Measurements from ENCODE around the gene NELFB.
A peak's percentile ranks its signal among the peaks of the same experiment; 100 is the strongest.
"Not testable (repeated sequence)": the region's sequence is repeated elsewhere in the genome, so short reads cannot be mapped to it uniquely, and the experiment has no call there.

NELFB gene

DNA sequence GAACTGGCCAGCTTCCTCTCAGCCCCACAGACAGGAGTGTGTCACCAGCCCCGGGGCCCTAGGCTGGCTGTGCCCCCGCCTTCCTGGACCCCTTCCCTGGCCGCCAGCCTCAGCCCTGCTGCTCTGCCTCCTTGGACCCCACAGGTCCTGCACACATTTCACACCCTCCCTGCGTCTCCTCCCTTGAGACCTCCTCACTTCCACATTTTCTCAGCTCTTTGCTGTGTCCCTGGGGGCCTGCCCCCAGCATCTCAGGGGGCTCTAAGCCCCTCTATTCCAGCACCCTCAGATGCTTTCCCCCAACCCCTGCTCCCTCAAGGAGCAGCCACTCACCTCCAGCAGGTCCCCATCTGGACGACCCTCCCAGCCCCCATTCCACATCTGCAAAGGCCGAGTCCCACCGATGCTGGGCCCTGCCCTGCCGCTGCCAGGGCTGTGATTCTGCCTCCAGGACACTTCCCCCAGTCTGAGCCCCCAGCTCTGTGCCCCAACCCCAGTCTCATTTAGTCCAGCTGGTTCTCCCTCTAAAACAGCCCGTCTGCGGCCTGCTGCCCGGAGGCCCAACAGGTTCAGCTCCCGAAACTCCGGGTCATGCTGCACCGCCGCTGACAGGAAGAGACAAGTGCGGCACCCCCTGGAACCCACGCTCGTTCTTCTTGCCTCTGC is 20.2 kb upstream of the NELFB start:
- DNase-seq = no peak

DNA sequence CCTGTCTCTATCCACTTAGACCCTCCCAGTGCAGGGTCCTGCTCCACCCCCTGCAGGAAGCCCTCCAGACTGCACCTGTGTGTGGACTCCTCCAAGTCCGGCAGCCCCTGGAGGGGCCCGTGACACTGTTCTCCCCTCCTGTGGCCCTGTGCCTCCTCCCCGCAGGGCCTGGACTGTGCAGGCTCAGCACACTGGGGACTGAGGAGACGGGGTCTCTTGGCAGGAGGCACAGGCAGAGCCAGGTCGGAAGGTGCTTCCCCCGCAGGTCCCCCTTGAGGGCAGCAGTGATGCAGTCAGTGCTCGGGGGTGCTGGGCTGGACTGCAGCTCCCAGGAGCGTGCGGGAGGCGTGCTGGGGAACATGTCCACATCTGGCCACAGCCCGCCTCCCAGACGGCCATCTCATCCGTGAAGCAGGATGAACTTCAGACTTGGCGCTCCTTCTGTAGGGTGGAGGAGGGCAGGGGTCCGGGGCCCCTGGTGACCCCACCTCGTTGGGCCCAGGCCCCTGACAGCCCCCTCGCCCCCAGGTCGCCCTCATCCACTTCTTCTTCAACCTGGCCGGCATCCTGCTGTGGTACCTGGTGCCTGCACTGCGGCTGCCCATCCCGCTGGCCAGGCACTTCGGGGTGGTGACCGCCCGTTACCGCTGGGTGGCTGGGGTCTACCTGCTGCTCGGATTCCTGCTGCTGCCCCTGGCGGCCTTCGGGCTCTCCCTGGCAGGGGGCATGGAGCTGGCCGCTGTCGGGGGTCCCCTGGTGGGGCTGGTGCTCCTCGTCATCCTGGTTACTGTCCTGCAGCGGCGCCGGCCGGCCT is 19.5 kb upstream of the NELFB start:
- no peak for DNase-seq

DNA sequence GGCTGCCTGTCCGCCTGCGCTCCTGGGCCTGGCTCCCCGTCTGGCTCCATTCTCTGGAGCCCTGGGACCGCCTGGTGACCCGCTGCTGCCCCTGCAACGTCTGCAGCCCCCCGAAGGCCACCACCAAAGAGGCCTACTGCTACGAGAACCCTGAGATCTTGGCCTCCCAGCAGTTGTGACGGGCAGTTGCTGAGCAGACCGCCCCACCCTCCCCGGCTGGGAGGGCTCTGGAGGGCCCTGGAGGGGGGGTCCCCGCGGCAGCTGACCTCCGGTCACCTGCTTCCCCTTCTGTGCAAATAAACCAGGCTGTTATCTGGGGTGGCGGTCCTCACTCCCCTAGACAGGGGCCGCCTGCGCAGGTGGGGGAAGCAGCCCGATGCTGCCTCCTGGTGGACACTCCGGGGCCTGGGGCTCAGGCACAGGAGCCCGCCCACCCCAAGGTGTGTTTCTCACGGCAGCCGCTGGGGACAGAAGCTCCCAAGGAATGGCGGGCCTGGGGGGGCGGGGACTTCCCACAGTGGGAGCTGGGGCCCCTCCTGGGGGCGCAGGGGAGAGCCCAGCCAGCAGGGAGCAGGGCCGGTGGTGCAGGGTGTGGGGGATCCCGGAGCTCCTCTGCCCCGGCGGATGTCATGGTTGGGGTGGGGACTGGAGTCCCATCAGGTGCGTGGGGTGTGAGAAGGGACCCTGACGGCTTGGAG is 18.7 kb upstream of the NELFB start:
- peak; percentile 12 for DNase-seq

DNA sequence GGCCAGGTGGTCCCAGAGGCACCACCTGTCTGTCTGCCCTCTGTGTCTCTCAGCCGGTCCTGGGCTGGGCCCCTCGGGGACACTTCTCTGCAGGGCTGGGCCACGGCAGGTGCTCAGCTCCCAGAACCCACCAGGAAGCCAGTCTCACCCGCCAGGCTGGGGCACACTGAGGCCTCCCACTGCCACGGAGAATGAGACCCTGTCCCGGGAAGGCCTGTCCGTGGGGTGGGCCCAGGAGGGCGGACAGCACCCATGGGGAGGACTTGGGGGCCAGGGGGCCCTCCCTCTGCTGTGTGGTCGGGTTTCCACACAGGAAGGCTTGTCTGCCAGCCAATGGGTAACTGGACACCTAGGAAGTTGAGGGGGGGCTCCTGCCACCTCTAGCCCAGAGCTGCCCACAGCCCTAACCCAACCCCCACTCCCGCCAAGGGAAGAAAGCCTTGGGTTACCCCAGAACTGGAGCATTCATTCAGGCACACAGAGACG is 18.1 kb upstream of the NELFB start:
- no peak for DNase-seq

DNA sequence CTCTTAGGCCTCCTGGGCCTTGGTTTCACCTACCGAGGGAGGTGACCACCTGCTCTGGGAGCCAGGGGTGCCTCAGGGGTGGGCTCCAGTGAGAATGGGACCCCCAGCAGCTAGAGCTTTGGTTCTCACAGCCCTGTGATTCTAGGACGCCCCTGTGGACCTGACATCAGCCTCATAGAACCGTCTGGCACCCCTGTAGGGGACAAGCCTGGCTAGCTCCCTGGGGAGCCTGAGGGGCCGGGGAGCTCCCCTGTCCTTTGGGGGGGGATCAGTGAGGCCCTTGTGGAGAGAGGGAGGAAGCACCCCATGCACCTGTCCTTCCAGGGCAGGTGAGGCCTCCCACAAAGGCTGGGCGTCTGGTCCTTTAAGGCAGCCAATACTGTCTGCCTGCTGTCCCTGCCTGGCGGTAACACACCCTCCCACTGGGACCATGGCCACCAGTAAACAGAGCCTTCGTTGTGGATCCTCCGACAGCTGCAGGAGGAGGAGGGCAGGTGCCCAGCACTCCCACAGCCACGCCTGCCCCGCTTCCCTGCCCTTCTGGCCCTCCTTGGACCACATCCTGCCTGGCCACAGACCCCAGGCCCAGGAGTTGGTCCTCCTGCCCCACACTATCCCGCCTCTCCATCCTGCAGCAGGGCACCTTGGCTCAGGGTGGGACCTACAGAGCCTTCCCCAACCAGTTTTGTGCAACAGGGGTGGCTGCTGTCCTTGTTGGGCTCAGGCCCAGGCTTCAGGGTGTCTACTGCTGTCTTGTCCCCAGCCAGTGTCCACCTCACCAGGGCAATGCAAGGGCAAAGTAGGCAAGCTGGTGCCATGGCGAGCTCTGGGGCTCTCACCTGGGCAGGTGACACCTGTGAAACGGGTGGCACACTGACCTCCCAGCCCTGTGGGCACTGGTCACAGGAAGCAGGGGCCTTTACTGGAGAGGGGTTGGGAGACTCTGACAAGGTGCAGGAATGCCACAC is 17.1 kb upstream of the NELFB start:
- peak; percentile 12 for DNase-seq

DNA sequence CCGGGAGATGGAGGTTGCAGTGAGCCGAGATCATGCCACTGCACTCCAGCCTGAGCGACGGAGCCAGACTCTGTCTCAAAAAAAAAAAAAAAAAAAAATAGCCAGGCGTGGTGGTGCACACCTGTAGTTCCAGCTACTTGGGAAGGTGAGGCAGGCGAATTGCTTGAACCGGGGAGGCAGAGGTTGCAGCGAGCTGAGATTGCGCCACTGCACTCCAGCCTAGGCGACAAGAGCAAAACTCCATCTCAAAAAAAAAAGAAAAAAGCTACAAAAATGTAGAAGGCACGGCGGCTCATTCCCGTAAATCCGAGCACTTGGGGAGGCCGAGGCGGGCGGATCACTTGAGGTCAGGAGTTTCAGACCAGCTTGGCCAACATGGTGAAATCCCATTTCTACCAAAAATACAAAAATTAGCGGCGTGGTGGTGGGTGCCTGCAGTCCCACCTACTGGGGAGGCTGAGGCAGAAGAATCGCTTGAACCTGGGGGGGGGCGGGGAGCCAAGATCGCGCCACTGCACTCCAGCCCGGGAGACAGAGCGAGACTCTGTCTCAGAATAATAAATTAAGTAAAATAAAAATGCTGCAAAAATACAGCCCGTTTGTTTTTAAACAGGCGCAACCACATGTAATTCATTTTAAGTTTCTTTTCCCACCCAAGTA is 15.5 kb upstream of the NELFB start:
- DNase-seq = not testable (repeated sequence)

DNA sequence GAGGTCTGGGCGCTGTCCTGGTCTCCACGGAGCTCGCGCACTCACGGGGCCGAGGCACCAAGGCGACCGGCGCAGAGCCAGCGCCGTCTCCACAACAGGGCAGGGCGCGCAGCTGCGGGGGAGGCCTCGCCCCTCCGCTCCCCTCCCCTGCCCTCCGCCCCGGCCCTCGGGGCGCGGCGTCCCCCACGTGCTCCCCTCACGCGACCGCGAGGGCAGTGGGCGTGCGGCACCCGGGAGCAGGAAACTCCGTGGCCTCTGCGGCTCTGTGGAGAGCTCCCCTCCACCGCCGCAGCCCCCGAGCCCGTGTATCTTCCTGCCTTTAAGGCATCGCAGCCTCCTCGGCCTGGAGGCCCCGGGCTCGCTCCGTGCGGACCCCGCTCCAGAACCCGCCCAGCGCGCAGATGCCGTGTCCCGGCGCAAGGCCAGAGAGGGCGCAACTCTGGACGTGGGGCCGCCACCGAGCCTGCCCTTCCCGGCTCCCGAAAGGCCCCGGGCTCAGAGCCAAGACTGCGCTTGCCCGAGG is 14.7 kb upstream of the NELFB start:
- DNase-seq = no peak

DNA sequence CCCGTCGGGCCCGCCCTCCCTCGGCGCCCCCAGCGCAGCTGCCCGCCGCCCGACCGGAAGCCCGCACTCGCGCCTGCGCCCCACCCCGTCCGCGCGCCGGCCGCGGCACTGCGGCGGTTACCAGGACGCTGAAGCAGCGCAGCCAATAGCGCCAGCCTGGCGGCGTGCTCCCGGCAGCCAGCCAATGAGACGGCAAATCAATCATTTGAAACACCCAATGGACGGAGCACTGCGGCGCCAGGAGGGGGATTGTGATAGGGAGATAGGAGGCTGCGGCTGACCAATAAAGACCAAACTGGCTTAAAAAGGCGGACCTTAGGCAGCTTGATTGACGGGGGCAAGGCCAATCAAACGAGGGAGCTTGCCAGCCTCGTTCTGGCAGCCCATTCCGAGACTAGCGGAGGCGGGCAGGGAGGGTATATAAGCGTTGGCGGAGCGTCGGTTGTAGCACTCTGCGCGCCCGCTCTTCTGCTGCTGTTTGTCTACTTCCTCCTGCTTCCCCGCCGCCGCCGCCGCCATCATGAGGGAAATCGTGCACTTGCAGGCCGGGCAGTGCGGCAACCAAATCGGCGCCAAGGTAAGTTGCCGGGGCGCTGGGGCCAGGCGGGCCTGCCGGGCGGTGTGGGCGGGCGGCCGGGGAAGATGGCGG is 14.2 kb upstream of the NELFB start, which contains the start of gene TUBB4B:
Gene TUBB4B (plus strand): TSS at position 447 of the 649 bp plus-strand sequence. CDS start 74 bp downstream, at position 521.
- DNase-seq = peak; percentile 98

DNA sequence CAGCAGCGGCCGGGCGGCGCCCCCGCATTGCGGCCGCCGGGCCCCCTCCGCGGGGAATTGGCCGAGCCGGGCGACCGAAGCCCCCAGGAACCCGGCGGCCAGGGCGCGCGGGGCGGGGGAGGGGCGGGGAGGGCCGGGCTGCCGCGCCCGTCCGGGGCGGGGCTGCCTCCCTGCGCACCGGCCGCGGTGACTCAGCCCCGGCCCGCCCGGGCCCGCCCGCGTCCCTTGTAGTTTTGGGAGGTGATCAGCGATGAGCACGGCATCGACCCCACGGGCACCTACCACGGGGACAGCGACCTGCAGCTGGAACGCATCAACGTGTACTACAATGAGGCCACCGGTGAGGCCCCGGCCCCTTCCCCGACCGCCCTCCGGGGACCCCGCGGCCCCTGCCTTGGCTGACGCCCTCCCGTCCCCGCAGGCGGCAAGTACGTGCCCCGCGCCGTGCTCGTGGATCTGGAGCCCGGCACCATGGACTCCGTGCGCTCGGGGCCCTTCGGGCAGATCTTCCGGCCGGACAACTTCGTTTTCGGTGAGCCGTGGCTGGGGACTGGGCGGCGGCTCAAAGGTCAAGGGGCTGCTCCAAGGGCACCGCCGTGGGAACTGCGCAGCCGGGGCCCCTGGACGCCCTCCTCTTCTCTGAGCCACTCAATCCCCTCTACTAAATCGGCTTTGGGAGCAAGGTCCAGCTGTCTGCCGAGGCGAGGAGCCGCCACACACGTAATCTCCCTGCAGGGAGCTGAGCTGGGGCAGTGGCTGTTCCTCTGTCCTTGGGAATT is 13.4 kb upstream of the NELFB start:
- no peak for DNase-seq

DNA sequence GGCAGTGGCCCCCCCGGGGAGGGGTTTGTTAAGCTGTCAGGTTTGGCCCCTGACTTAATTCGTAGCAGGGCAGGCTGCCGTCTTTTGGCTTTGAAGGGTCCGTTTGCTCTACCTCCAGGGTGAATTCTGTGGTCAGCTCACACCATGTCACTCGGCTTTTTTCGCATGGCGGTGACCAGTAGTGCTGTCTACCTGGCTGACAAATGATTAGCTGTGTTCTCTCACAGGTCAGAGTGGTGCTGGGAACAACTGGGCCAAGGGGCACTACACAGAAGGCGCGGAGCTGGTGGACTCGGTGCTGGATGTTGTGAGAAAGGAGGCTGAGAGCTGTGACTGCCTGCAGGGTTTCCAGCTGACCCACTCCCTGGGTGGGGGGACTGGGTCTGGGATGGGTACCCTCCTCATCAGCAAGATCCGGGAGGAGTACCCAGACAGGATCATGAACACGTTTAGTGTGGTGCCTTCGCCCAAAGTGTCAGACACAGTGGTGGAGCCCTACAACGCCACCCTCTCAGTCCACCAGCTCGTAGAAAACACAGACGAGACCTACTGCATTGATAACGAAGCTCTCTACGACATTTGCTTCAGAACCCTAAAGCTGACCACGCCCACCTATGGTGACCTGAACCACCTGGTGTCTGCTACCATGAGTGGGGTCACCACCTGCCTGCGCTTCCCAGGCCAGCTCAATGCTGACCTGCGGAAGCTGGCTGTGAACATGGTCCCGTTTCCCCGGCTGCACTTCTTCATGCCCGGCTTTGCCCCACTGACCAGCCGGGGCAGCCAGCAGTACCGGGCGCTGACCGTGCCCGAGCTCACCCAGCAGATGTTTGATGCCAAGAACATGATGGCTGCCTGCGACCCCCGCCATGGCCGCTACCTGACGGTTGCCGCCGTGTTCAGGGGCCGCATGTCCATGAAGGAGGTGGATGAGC is 12.6 kb upstream of the NELFB start:
- no peak for DNase-seq

DNA sequence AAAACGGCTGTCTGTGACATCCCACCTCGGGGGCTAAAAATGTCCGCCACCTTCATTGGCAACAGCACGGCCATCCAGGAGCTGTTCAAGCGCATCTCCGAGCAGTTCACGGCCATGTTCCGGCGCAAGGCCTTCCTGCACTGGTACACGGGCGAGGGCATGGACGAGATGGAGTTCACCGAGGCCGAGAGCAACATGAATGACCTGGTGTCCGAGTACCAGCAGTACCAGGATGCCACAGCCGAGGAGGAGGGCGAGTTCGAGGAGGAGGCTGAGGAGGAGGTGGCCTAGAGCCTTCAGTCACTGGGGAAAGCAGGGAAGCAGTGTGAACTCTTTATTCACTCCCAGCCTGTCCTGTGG is 11.9 kb upstream of the NELFB start:
- DNase-seq = not testable (repeated sequence)

DNA sequence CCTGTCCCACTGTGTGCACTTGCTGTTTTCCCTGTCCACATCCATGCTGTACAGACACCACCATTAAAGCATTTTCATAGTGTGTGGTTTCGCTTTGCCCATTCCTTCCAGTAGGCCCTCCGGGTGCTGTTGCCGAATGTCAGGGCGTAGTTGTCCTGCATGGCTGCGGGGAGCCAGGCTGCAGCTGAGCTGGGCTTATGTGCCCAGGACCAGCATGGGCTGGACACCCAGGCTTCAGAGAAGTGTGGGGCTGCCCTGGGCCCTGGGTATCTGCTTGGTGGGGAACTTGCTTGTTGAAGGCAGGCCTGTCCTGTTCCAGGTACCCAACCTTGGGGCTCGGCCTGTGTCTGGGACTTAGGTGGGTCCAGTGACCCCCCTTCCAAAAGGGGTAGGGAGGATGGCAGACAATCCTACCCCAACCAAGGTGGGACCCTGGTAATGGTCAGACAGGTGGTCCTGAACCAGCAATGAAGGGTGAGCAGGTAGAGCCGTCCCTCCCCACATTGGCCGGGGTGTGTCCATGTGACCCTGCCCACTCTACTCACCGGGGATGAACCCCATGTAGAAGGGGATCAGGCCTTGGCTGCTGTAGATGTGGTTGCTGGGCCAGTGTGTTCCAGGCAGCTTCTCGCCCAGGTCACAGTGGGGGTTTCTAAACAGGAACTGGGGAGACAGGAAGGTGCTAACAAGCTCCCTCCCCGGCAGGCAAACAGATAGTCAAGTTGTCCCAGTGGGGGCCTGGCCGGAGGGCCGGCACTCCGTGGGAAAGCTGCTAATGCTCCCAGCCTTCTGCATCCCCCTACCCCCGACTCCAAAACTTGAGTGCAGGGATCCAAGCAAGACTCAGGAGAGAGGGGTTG is 11.3 kb upstream of the NELFB start:
- DNase-seq = no peak

DNA sequence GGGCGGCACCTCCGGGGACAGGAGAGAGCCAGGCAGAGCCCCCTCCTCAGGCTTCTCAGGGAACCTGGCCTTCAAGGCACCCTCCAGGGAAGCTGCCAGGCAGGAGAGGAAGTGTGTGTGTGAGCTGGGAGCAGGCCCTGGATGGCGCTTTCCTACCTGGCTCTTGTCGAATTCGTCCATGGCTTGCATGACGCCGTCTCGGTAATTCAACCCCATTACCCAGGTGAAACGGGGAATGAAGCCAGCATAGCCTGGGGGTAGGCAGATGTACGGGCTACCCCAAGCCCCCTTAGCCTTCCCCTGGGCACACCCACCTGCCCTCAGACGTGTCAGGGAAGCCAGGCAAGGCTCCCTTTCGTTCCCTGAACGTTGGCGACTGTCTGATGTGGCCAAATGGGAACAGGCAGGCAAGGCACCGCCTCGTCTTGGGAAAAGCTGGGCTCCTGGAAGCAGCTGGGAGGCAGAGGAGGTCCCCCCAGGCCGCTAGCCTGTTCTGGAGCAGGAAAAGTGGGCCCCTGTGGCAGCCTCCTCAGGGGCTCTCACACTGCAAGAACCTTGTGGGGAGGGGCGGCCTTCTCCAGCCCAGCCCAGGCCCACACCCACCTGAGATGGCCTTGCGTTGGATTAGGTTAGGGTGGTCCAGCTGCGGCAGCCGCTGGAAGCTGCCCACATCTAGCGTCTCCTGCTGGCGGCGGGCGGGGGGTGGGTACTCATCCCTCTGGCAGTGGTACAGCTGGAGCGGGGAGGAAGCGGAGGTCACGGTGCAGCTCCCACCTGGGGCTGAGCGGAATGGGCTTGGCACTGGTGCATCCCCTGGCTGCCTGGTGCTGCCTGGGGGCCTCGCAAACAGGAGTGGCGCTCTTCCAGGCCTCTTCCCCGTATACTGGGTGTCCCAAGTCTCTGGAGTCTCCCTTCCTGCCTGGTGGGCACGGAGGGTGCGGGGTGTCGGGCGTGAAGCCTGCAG is 10.4 kb upstream of the NELFB start:
- DNase-seq = no peak

DNA sequence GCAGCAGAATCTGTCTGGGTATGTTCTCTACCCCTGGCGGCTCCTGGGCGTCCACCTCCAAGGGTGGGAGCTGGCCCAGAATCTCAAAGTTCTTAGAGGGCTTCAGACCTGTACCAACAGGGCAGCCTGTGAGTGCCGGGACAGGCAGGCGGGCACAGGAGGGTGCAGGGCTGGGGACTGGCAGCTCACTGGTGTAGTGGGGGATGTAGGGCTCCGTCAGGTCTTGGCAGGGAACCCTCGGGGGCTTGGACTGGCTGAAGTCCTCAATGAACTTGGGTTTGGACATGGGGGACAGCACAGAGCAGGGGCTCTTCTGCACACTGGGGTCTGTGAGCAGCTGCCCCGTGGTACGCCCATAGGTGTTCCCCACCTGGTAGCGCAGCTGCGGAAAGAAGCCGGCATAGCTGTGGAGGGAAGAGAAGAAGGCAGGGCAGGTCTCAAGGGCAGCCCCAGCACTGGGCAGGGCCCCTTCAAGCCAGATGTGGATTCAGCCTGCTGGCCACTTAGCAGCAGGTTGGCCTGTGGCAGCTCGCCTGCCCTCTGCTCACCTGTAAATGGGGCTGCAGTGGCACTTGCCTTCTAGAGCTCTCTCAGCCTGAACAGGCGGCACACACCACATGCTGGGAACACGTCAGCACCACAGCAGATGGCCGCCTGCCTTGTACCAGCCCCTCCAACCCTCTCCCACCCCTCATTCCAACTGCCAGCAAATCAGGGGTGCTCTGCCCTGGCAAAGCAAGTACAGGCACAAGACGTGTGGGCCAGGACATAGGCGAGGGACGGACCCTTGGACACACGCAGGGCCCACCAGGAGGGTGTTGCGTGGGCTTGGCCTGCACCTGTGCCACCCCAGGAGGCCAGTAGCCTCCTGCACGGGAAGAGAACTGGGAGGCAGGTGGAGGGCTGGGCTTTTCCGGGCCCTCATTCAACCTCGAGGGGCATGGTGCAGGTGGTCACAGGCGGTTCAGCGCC is 9.4 kb upstream of the NELFB start:
- DNase-seq = no peak

DNA sequence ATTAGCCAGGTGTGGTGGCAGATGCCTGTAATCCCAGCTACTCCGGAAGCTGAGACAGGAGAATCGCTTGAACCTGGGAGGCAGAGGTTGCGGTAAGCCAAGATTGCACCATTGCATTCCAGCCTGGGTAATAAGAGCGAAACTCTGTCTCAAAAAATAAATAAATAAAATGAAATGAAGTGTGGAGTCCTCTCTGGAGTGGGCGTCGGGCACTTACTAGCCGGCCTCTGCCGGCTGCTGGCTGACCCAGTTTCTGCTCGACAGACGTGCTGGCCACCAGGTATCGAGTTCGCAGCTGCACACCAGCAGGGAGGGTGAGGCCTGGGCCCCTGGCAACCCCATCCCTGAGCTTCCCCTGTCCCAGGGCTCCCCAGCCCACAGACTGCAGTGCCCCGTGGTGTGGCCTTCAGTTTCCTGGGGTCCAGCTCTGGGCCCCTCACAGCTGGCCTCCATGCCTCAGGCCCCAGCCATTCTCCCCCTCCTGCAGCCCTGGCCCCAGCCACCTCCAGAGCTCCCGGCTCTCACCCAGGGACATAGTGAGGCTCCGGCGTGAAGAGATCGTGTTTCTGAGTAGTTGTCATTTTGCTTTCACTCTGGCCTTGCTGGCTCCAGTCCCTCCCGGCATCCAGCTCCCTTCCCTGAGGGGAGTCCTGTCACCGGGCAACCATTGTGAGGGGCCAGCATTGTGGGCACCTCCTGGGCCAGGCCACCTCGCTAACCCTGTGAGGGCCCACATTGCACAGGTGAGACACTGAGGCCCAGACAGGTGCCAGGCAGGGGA is 7.8 kb upstream of the NELFB start:
- DNase-seq = no peak

All from NCI-H526 treated with DMSO at 0.1 percent for 48 hours (cell line).